ENCODE data around the gene SLC17A7. TPM values are rescaled to one million over a fixed set of nuclear protein-coding genes. Genes with fewer than 3 reads are reported as not detected.

The SLC17A7 gene
- total RNA-seq, 2 donors from 2014 or later: 0.40 TPM; not detected in 1

GRCh38 chr19:49421039-49421877, 20.1 kb downstream of the SLC17A7 start:
- no peaks in the 10 kb centered on the region for H3K36me3 Mint-ChIP-seq (ENCODE audit: low read depth)
- H3K4me3 Mint-ChIP-seq: peak overlapping the region; percentile 60
- H3K9me3 Mint-ChIP-seq: no peaks in the 10 kb centered on the region
- H3K4me1 Mint-ChIP-seq: peaks cover 28% of the 10 kb centered on the region
- ATAC-seq (replicated peaks): peak; percentile 38
- peaks cover 67% of the 10 kb centered on the region for H3K27me3 Mint-ChIP-seq
- no peak overlapping the region for H3K27ac Mint-ChIP-seq

DNA sequence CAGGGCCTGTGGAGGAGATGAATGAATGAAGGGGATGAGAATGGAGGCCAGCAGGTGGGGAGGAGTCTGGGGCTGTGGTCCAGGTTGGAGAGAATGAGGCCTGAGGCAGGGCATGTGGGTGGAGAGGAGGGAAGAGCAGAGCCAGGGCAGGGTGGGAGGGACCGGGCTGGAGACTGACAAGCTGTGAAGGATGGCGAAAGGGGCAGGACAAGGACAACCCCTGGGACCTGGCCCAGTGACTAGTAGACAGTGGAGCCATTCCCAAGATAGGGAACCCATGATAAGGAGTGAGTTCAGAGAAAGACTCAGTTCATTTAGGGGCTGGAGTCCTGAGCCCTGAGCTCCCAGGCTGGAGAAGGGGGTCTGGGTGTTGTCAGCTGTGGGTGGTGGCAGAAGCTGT, 21.1 kb downstream of the SLC17A7 start:
- H3K27me3 Mint-ChIP-seq: peaks cover 58% of the 10 kb centered on the region
- no peak overlapping the region for H3K4me3 Mint-ChIP-seq
- H3K9me3 Mint-ChIP-seq: no peaks in the 10 kb centered on the region
- no peak overlapping the region for H3K27ac Mint-ChIP-seq
- H3K36me3 Mint-ChIP-seq (ENCODE audit: low read depth): no peaks in the 10 kb centered on the region
- ATAC-seq (replicated peaks): no peak
- H3K4me1 Mint-ChIP-seq: peaks cover 28% of the 10 kb centered on the region

GRCh38 chr19:49419173-49419572, 22.2 kb downstream of the SLC17A7 start:
- no peak overlapping the region for H3K4me3 Mint-ChIP-seq

DNA sequence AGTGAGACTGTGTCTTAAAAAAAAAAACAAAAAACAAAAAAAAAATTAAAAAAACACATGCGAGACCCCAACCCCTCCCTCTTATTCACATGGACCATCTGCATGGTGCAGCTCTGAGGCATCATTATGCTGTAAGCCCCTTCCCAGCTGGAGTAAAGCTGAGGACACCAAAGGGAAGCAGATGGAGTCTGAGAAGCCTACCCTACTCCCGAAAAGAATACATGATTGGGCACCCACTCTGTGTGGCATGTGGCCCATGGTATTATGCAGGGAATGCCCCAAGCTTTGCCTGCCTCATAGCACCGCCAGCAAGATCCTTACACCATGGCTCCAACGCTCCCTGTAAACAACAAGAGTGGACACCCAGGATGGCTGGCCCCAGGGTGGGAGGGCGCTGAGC, 22.8 kb downstream of the SLC17A7 start:
- ATAC-seq (replicated peaks): no peak
- H3K27me3 Mint-ChIP-seq: peaks cover 46% of the 10 kb centered on the region

More at GRCh38 chr19:49419173-49419572, 22.2 kb downstream of the SLC17A7 start:
- Mint-ChIP-seq H3K27ac (no peak overlapping the region), H3K36me3 (ENCODE audit: low read depth) (no peaks in the 10 kb centered on the region), H3K9me3 (no peaks in the 10 kb centered on the region), H3K27me3 (peaks cover 52% of the 10 kb centered on the region), H3K4me1 (peaks cover 28% of the 10 kb centered on the region)
- ATAC-seq (replicated peaks): no peak

DNA sequence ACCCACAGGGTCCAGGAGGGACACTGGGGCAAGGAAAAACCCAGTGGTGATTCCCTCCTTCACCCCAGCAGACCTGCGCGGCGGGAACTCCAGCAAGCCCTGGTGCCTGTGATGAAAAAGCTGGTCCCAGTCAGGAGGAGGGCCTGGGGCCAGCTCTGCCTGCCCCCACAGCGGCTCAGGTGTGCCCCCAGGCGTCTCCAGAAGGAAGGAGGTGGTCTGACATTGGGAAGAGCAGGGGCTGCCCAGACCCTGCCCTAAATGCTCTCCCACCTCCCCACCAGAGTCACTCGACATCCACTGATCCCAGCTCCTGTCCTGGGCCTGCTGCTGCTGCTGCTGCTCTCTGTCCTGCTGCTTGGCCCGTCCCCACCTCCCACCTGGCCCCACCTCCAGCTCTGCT, 24.2 kb downstream of the SLC17A7 start:
- Mint-ChIP-seq H3K36me3 (ENCODE audit: low read depth) (no peaks in the 10 kb centered on the region), H3K4me3 (no peak overlapping the region), H3K27ac (no peak overlapping the region), H3K27me3 (peaks cover 37% of the 10 kb centered on the region), H3K9me3 (no peaks in the 10 kb centered on the region), H3K4me1 (peaks cover 14% of the 10 kb centered on the region)
- no peak for ATAC-seq (replicated peaks)

More for the DNA sequence above, 22.8 kb downstream of the SLC17A7 start:
- no peak overlapping the region for H3K27ac Mint-ChIP-seq
- no peak overlapping the region for H3K4me3 Mint-ChIP-seq
- H3K9me3 Mint-ChIP-seq: no peaks in the 10 kb centered on the region
- H3K4me1 Mint-ChIP-seq: peaks cover 22% of the 10 kb centered on the region
- no peaks in the 10 kb centered on the region for H3K36me3 Mint-ChIP-seq (ENCODE audit: low read depth)

- no peak overlapping the region for H3K27ac Mint-ChIP-seq
- H3K27me3 Mint-ChIP-seq: peaks cover 25% of the 10 kb centered on the region
- H3K4me1 Mint-ChIP-seq: peaks cover 14% of the 10 kb centered on the region
- no peaks in the 10 kb centered on the region for H3K9me3 Mint-ChIP-seq
- no peak for ATAC-seq (replicated peaks)
- H3K4me3 Mint-ChIP-seq: no peak overlapping the region
- H3K36me3 Mint-ChIP-seq (ENCODE audit: low read depth): no peaks in the 10 kb centered on the region
These were observed 25.5 kb downstream of the SLC17A7 start for GRCh38 chr19:49415810-49416200.

GRCh38 chr19:49415102-49415809, 26.1 kb downstream of the SLC17A7 start:
- peaks cover 19% of the 10 kb centered on the region for H3K27me3 Mint-ChIP-seq
- ATAC-seq (replicated peaks): no peak
- no peak overlapping the region for H3K4me3 Mint-ChIP-seq
- H3K36me3 Mint-ChIP-seq (ENCODE audit: low read depth): no peaks in the 10 kb centered on the region
- peaks cover 14% of the 10 kb centered on the region for H3K4me1 Mint-ChIP-seq
- no peak overlapping the region for H3K27ac Mint-ChIP-seq
- no peaks in the 10 kb centered on the region for H3K9me3 Mint-ChIP-seq

DNA sequence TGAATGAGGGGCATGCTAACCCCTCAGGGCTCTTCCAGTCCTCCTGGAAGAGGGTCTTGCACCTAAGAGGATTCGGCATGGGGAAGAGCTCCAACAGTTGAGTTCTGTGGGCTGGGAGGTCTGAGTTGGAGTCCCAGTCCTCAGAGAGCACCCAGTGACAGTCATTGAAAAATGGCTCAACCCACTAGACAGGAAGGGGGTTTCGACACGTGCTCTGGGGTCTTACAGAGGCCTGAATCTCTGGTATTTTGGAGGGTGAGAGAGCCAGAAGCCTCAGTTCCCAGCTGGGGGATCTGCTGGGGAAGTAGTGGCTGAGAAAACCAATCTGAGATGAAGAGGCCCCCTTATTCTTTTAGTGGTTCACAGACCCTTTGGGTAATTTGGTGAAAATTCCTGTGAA, 27.1 kb downstream of the SLC17A7 start:
- H3K27me3 Mint-ChIP-seq: peaks cover 9% of the 10 kb centered on the region

GRCh38 chr19:49413348-49413747, 28.0 kb downstream of the SLC17A7 start:
- ATAC-seq (replicated peaks): no peak
- H3K36me3 Mint-ChIP-seq (ENCODE audit: low read depth): no peaks in the 10 kb centered on the region
- no peak overlapping the region for H3K27ac Mint-ChIP-seq
- H3K9me3 Mint-ChIP-seq: no peaks in the 10 kb centered on the region
- peaks cover 23% of the 10 kb centered on the region for H3K4me1 Mint-ChIP-seq
- H3K4me3 Mint-ChIP-seq: no peak overlapping the region
- H3K27me3 Mint-ChIP-seq: peaks cover 8% of the 10 kb centered on the region

More for the DNA sequence above, 27.1 kb downstream of the SLC17A7 start:
- Mint-ChIP-seq H3K27ac (no peak overlapping the region), H3K4me1 (peaks cover 13% of the 10 kb centered on the region), H3K9me3 (no peaks in the 10 kb centered on the region), H3K4me3 (no peak overlapping the region), H3K36me3 (ENCODE audit: low read depth) (no peaks in the 10 kb centered on the region)
- ATAC-seq (replicated peaks): no peak

- H3K4me1 Mint-ChIP-seq: peaks cover 33% of the 10 kb centered on the region
- peak overlapping the region; percentile 6 for H3K4me3 Mint-ChIP-seq
- H3K36me3 Mint-ChIP-seq (ENCODE audit: low read depth): no peaks in the 10 kb centered on the region
- H3K27me3 Mint-ChIP-seq: no peaks in the 10 kb centered on the region
- ATAC-seq (replicated peaks): no peak
- peak overlapping the region; percentile 81 for H3K27ac Mint-ChIP-seq
- H3K9me3 Mint-ChIP-seq: no peaks in the 10 kb centered on the region
These were observed 29.5 kb downstream of the SLC17A7 start for GRCh38 chr19:49411681-49412326.

GRCh38 chr19:49409441-49410029, 31.8 kb downstream of the SLC17A7 start:
- ATAC-seq (replicated peaks): peak; percentile 79
- H3K27me3 Mint-ChIP-seq: no peaks in the 10 kb centered on the region
- H3K4me3 Mint-ChIP-seq: peak overlapping the region; percentile 74
- H3K4me1 Mint-ChIP-seq: peaks cover 33% of the 10 kb centered on the region
- peak overlapping the region; percentile 89 for H3K27ac Mint-ChIP-seq
- H3K9me3 Mint-ChIP-seq: no peaks in the 10 kb centered on the region
- no peaks in the 10 kb centered on the region for H3K36me3 Mint-ChIP-seq (ENCODE audit: low read depth)

GRCh38 chr19:49408816-49409440, 32.4 kb downstream of the SLC17A7 start:
- Mint-ChIP-seq H3K4me3 (peak overlapping the region; percentile 74), H3K27ac (peak overlapping the region; percentile 89), H3K9me3 (no peaks in the 10 kb centered on the region), H3K4me1 (peaks cover 33% of the 10 kb centered on the region), H3K36me3 (ENCODE audit: low read depth) (no peaks in the 10 kb centered on the region), H3K27me3 (no peaks in the 10 kb centered on the region)
- ATAC-seq (replicated peaks): peak; percentile 25

- peak overlapping the region; percentile 74 for H3K4me3 Mint-ChIP-seq
- H3K4me1 Mint-ChIP-seq: peaks cover 33% of the 10 kb centered on the region
- ATAC-seq (replicated peaks): peak; percentile 40
- no peaks in the 10 kb centered on the region for H3K36me3 Mint-ChIP-seq (ENCODE audit: low read depth)
- H3K27me3 Mint-ChIP-seq: no peaks in the 10 kb centered on the region
- H3K9me3 Mint-ChIP-seq: no peaks in the 10 kb centered on the region
- peak overlapping the region; percentile 89 for H3K27ac Mint-ChIP-seq
These were observed 33.8 kb downstream of the SLC17A7 start for GRCh38 chr19:49407482-49408015.

- H3K4me1 Mint-ChIP-seq: peaks cover 33% of the 10 kb centered on the region
- no peaks in the 10 kb centered on the region for H3K27me3 Mint-ChIP-seq
- H3K27ac Mint-ChIP-seq: no peak overlapping the region
- no peak overlapping the region for H3K4me3 Mint-ChIP-seq
- no peaks in the 10 kb centered on the region for H3K36me3 Mint-ChIP-seq (ENCODE audit: low read depth)
- H3K9me3 Mint-ChIP-seq: no peaks in the 10 kb centered on the region
- no peak for ATAC-seq (replicated peaks)
These were observed 34.2 kb downstream of the SLC17A7 start for GRCh38 chr19:49407079-49407478.
